A549 (cell line): Measurements from ENCODE around the gene PHIP.

Experiments
- BHLHE40 ChIP-seq: IDR thresholded peaks from 2 replicates; pipeline ENCODE4 v1.6.1; 2012; ENCODE audit warnings: low read depth, low read length, inconsistent platforms
- CEBPB ChIP-seq, 2 experiments: fragments of >200 bp in 1 of 2; sonication (Bioruptor Twin) in 1 of 2; formaldehyde crosslinking in 1 of 2; IDR thresholded peaks; 2 replicates each; pipeline ENCODE4 v1.6.1; 2012 to 2016
- EP300 ChIP-seq, 2 experiments: fragments of >200 bp; sonication (Bioruptor Twin); formaldehyde crosslinking; IDR thresholded peaks; 2 replicates in 1 of 2; 3 replicates in 1 of 2; pipeline ENCODE4 v1.6.1; 2016 to 2017
- FOSL2 ChIP-seq, 2 experiments: fragments of 450-650 bp in 1 of 2; fragments of >200 bp in 1 of 2; sonication (Bioruptor Twin) in 1 of 2; formaldehyde crosslinking; IDR thresholded peaks; 2 replicates each; pipeline versions ENCODE4 v1.5.0 to v1.6.1; 2016 to 2020; ENCODE audit warnings: mild to moderate bottlenecking in 1 of 2, moderate library complexity in 1 of 2
- JUN ChIP-seq, 2 experiments: fragments of >200 bp; sonication (Bioruptor Twin); formaldehyde crosslinking; IDR thresholded peaks; 2 replicates in 1 of 2; 3 replicates in 1 of 2; pipeline ENCODE4 v1.6.1; 2016 to 2017
- MAFK ChIP-seq: fragments of 450-650 bp; IDR thresholded peaks from 2 replicates; pipeline ENCODE4 v1.6.1; 2014; ENCODE audit not compliant: partially characterized antibody
- POLR2A ChIP-seq: IDR thresholded peaks from 2 replicates; pipeline ENCODE4 v1.6.1; 2012; ENCODE audit warnings: mild to moderate bottlenecking, low read length
- SREBF2 ChIP-seq: fragments of 450-650 bp; IDR thresholded peaks from 2 replicates; pipeline ENCODE4 v1.6.1; 2014; ENCODE audit warnings: mild to moderate bottlenecking, moderate library complexity
- TP53 ChIP-seq: fragments of 250-450 bp; sonication (Bioruptor Pico); IDR thresholded peaks from 2 replicates; pipeline ENCODE4 v1.5.0; 2021; ENCODE audit warnings: mild to moderate bottlenecking, moderate library complexity
- TF ChIP-seq, protein P1 (sequence below): fragments of >200 bp; sonication (Bioruptor Twin); formaldehyde crosslinking; IDR thresholded peaks from 3 replicates; pipeline ENCODE4 v1.5.1; 2016

DNA sequence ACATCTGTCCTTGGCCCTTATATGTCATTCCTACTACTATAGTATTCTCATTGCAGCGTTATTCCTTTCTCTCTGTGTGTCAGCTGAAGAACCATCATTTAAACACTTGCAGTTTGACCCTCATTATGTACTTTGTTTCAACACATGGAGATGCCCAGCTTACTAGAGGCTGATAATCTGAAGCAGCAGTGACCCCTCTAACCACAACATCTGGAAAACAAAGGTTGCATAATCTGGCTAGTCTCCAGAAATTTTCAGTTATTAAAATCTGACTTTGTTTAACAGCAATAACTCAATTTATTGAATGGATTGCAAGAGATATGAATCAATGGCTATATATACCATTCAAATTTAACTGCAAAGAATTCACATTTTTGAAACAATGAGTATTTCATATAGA lies 6.6 kb upstream of the PHIP start:
- TF ChIP-seq BHLHE40 = no peak
- no peak for TF ChIP-seq SREBF2
- TF ChIP-seq, protein P1, sequence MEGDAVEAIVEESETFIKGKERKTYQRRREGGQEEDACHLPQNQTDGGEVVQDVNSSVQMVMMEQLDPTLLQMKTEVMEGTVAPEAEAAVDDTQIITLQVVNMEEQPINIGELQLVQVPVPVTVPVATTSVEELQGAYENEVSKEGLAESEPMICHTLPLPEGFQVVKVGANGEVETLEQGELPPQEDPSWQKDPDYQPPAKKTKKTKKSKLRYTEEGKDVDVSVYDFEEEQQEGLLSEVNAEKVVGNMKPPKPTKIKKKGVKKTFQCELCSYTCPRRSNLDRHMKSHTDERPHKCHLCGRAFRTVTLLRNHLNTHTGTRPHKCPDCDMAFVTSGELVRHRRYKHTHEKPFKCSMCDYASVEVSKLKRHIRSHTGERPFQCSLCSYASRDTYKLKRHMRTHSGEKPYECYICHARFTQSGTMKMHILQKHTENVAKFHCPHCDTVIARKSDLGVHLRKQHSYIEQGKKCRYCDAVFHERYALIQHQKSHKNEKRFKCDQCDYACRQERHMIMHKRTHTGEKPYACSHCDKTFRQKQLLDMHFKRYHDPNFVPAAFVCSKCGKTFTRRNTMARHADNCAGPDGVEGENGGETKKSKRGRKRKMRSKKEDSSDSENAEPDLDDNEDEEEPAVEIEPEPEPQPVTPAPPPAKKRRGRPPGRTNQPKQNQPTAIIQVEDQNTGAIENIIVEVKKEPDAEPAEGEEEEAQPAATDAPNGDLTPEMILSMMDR = no peak
- TF ChIP-seq TP53 (CRISPR knock-in tag) = no peak
- TF ChIP-seq MAFK = no peak
- no peak for TF ChIP-seq POLR2A
- TF ChIP-seq FOSL2 (IDR thresholded peaks at IDR 0.05) = no peak
- TF ChIP-seq FOSL2 (CRISPR knock-in tag; IDR thresholded peaks at IDR 0.05) = no peak
- TF ChIP-seq CEBPB (IDR thresholded peaks at IDR 0.05) = no peak
- no peak for TF ChIP-seq JUN (IDR thresholded peaks at IDR 0.05)
- no peak for TF ChIP-seq EP300 (IDR thresholded peaks at IDR 0.05)
